HepG2 (cell line): ENCODE measurements around the gene ADAM10. TPM values are rescaled to one million over a fixed set of nuclear protein-coding genes. Genes with fewer than 3 reads are reported as not detected.

Experiments
- ATAC-seq: fragments of 200-7000 bp; cut with Tn5 transposase; 3 replicates; pipeline ENCODE4 v1.9.1; 2020; ENCODE audit warnings: mild to moderate bottlenecking, moderate library complexity
- BruUV-seq: library from RNA; stranded (reverse); fragments of 400-500 nt; replicated peaks from 2 replicates; lab custom pipeline; 2021; lab: Mats Ljungman, UMichigan
- CTCF ChIA-PET: fragments of 300-600 bp; formaldehyde crosslinking; extraction: SDS; loops from one replicate; lab custom pipeline; 2021; ENCODE audit warnings: low total read pairs, inconsistent platforms, low intra/inter-chr PET ratio; lab: Yijun Ruan, JAX
- POLR2A ChIA-PET: fragments of 350-600 bp; sonication (Branson Sonifier 250); formaldehyde crosslinking; loops from one replicate; lab custom pipeline; 2020; ENCODE audit warnings: antibody characterized with exemption, inconsistent platforms; lab: Yijun Ruan, JAX
- DNase-seq: peaks from one replicate; pipeline ENCODE4 v3.0.0-alpha.2; 2015; ENCODE audit warnings: low spot score
- FAIRE-seq: peaks from 3 replicates; lab custom pipeline; 2011; peaks lifted over from hg19 to GRCh38; lab: Jason Lieb, UNC
- H2AFZ ChIP-seq: one replicate; pipeline ENCODE4 v1.6.1; 2011; ENCODE audit warnings: low read length, inconsistent platforms
- H3K27ac ChIP-seq: fragments of 300-600 bp; 3 replicates; pipeline ENCODE4 v1.8.0; 2011; ENCODE audit warnings: mixed run types, mild to moderate bottlenecking, mixed read lengths, low read length, inconsistent platforms; ENCODE audit not compliant: insufficient read depth; ENCODE audit errors: extremely low read length
- H3K27me3 ChIP-seq, 2 experiments: fragments of 200-600 bp in 1 of 2; 2 replicates in 1 of 2; 3 replicates in 1 of 2; pipeline versions ENCODE4 v1.6.0 to v1.8.0; 2011; ENCODE audit warnings: low read length in 2 of 2, mild to moderate bottlenecking in 2 of 2, moderate library complexity in 2 of 2, inconsistent platforms in 1 of 2; ENCODE audit not compliant: insufficient read depth in 2 of 2, control insufficient read depth in 1 of 2
- H3K36me3 ChIP-seq, 2 experiments: fragments of 200-600 bp in 1 of 2; replicated peaks in 1 of 2; 2 replicates in 1 of 2; 3 replicates in 1 of 2; pipeline versions ENCODE4 v1.5.1 to v1.8.0; 2011; ENCODE audit warnings: low read length in 2 of 2, inconsistent platforms in 1 of 2; ENCODE audit not compliant: insufficient read depth in 2 of 2, control insufficient read depth in 1 of 2
- H3K4me1 ChIP-seq: 2 replicates; pipeline ENCODE4 v1.5.1; 2012; ENCODE audit warnings: low read length, inconsistent platforms; ENCODE audit not compliant: insufficient read depth
- H3K4me2 ChIP-seq: 2 replicates; pipeline ENCODE4 v1.6.0; 2011; ENCODE audit warnings: low read depth, low read length, inconsistent platforms
- H3K4me3 ChIP-seq, 3 experiments: fragments of 200-600 bp in 1 of 3; sonication (generic), shearing (Covaris generic) in 1 of 3; replicated peaks in 1 of 3; 2 replicates each; pipeline ENCODE4 v1.5.1; 2011 to 2016; ENCODE audit warnings: low read length in 3 of 3, inconsistent platforms in 2 of 3, low read depth in 2 of 3, mild to moderate bottlenecking in 2 of 3, control low read depth in 1 of 3, mixed read lengths in 1 of 3; ENCODE audit not compliant: insufficient read depth in 1 of 3
- H3K79me2 ChIP-seq: one replicate; pipeline ENCODE4 v1.6.1; 2011; ENCODE audit warnings: low read length, inconsistent platforms; ENCODE audit not compliant: insufficient read depth
- H3K9ac ChIP-seq: 2 replicates; pipeline ENCODE4 v1.6.0; 2011; ENCODE audit warnings: mild to moderate bottlenecking, low read depth, low read length, inconsistent platforms; ENCODE audit not compliant: insufficient read depth
- H3K9me3 ChIP-seq: 2 replicates; pipeline ENCODE4 v1.5.1; 2012; ENCODE audit warnings: mild to moderate bottlenecking, low read length
- H4K20me1 ChIP-seq: 2 replicates; pipeline ENCODE4 v1.6.0; 2011; ENCODE audit warnings: inconsistent platforms, mild to moderate bottlenecking, low read length, moderate library complexity; ENCODE audit not compliant: insufficient read depth
- ATF7 ChIP-seq, 2 experiments: fragments of 450-650 bp in 1 of 2; sonication (generic) in 1 of 2; formaldehyde crosslinking in 1 of 2; IDR thresholded peaks; 2 replicates each; pipeline versions ENCODE4 v1.4.0 to v1.6.1; 2016 to 2020; ENCODE audit warnings: antibody characterized with exemption in 1 of 2, mild to moderate bottlenecking in 1 of 2, missing genetic modification reagents in 1 of 2
- CREB1 ChIP-seq, 2 experiments: fragments of 450-650 bp in 1 of 2; IDR thresholded peaks; 2 replicates each; pipeline ENCODE4 v1.6.1; 2016 to 2017; ENCODE audit warnings: control low read depth in 1 of 2, mild to moderate bottlenecking in 1 of 2, missing compliant biosample characterization in 1 of 2, missing genetic modification characterization in 1 of 2
- SCMH1 ChIP-seq: sonication (generic); formaldehyde crosslinking; IDR thresholded peaks from 2 replicates; pipeline ENCODE4 v1.9.0; 2021; ENCODE audit warnings: missing genetic modification reagents, mild to moderate bottlenecking, borderline replicate concordance
- SOX5 ChIP-seq: IDR thresholded peaks from 2 replicates; pipeline ENCODE4 v1.6.1; 2016; ENCODE audit warnings: borderline replicate concordance
- WGBS: methylation state at CpG from one replicate; pipeline ENCODE4 v1.1.6; 2017; ENCODE audit warnings: low lambda C conversion rate; 5-methylcytosine and 5-hydroxymethylcytosine counted together
- in situ Hi-C: cut with HindIII; loops from 2 replicates; pipeline ENCODE4 v1.10.0; 2017; ENCODE audit warnings: low pct_unique_long_range_greater_than_20kb; ENCODE audit not compliant: extremely low pct_ligation_motif_present
- intact Hi-C: fragments of 100-400 bp; cut with micrococcal nuclease; formaldehyde crosslinking; loops from one replicate; pipeline ENCODE4 v1.10.0; 2022; ENCODE audit not compliant: unreplicated experiment
- polyA plus RNA-seq, 8 experiments: library from polyadenylated mRNA; depleted of rRNA in 3 of 8; stranded (reverse) in 7 of 8; unstranded in 1 of 8; fragments of >200 nt; fragmentation: Illumina TruSeq in 4 of 8; extraction: Trizol in 4 of 8; gene quantifications; 2 replicates each; pipeline versions ENCODE4 v1.2.1 to v1.2.3, GENCODE V29; 2011 to 2016; ENCODE audit warnings: low read depth in 4 of 8, missing spikeins in 1 of 8, mixed read lengths in 1 of 8; ENCODE audit not compliant: insufficient read depth in 1 of 8
- total RNA-seq, 5 experiments: library from RNA; depleted of rRNA; stranded (reverse); fragments of >200 nt; fragmentation: Illumina TruSeq; extraction: Trizol; gene quantifications; 2 replicates each; pipeline ENCODE4 v1.2.3, GENCODE V29; 2016; ENCODE audit warnings: low read depth in 1 of 5
- TF ChIP-seq, protein P1 (sequence below): sonication (generic); formaldehyde crosslinking; IDR thresholded peaks from 2 replicates; pipeline ENCODE4 v1.8.1; 2022; ENCODE audit warnings: low read depth, mild to moderate bottlenecking, missing genetic modification reagents

The ADAM10 gene
- total and polyA plus RNA-seq, 2 of the 13 experiments (the other 11 are each of a cell fraction or from before 2014, with no cell fraction given) = 92.7 to 125 TPM

DNA sequence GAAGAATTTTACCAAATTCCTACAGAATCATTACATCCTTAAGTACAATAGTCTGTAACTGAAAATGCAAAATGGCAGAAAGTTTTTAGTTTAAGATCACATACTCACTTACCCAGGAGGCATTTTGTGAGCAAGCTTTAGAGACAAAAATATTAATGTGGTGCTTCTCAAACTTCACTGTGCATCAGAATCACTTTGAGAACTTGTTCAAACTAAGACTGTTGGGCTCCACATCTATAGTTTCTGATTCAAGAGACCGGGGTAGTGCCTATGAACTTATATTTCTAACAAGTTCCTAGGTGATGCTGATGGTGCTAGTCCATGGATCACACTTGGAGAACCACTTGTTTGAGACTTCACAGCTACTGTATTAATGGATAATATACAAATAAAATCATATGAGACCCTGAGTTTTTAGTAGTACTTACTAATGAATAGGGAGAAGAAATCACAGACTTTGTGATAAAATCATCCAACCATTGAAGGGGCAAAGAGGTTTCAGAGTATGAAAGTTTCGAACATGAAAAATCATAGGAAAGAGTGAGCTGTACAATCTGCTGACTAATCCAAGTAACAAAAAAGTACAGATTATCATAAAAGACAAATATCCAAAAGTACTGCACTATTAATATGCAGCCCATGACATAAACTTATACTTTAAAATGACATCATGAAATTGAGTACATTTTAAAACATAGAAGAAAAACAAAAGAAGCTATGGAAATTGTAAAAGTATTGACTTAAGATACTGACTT lies 110.3 kb downstream of the ADAM10 start:
- H3K27me3 ChIP-seq = no peaks in the 10 kb centered on the region
- H3K4me2 ChIP-seq = no peak overlapping the region
- CTCF ChIA-PET = no interaction called here
- peaks cover 4 to 45% of the 10 kb centered on the region in 2 experiments; a peak in 4 of 5 replicates for H3K36me3 ChIP-seq
- H3K4me1 ChIP-seq = no peaks in the 10 kb centered on the region
- H3K27ac ChIP-seq = no peak overlapping the region
- no peak for ATAC-seq
- H3K9me3 ChIP-seq = no peaks in the 10 kb centered on the region
- POLR2A ChIA-PET = no interaction called here
- no peak for DNase-seq
- H3K9ac ChIP-seq = no peak overlapping the region
- H3K79me2 ChIP-seq = no peaks in the 10 kb centered on the region
- no peak for FAIRE-seq
- intact Hi-C loops (no loop called here), in situ Hi-C loops (no loop called here)
- H4K20me1 ChIP-seq = no peaks in the 10 kb centered on the region
- 98% methylated on average over 2 of the region's 2 CpGs for WGBS
- no peak overlapping the region for H2AFZ ChIP-seq
- no peak overlapping the region for H3K4me3 ChIP-seq
- BruUV-seq = no TSS peak
- TF ChIP-seq SOX5 (no peak), SCMH1 (CRISPR knock-in tag) (no peak), CREB1 (IDR thresholded peaks at IDR 0.05) (0 out of 2 replicates have a peak, but pooled peaks have one; percentile 3), CREB1 (CRISPR knock-in tag; IDR thresholded peaks at IDR 0.05) (no peak), ATF7 (IDR thresholded peaks at IDR 0.05) (peak; percentile 75), ATF7 (CRISPR knock-in tag; IDR thresholded peaks at IDR 0.05) (no peak)
- TF ChIP-seq, protein P1, sequence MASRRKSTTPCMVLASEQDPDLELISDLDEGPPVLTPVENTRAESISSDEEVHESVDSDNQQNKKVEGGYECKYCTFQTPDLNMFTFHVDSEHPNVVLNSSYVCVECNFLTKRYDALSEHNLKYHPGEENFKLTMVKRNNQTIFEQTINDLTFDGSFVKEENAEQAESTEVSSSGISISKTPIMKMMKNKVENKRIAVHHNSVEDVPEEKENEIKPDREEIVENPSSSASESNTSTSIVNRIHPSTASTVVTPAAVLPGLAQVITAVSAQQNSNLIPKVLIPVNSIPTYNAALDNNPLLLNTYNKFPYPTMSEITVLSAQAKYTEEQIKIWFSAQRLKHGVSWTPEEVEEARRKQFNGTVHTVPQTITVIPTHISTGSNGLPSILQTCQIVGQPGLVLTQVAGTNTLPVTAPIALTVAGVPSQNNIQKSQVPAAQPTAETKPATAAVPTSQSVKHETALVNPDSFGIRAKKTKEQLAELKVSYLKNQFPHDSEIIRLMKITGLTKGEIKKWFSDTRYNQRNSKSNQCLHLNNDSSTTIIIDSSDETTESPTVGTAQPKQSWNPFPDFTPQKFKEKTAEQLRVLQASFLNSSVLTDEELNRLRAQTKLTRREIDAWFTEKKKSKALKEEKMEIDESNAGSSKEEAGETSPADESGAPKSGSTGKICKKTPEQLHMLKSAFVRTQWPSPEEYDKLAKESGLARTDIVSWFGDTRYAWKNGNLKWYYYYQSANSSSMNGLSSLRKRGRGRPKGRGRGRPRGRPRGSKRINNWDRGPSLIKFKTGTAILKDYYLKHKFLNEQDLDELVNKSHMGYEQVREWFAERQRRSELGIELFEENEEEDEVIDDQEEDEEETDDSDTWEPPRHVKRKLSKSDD (CRISPR knock-in tag) = no peak
